CD4-positive, alpha-beta T cell treated with Interleukin-10 for 1 hour (primary cell): ENCODE results near the gene ABCA6.

ENCODE experiments used
- DNase-seq: peaks from one replicate; pipeline ENCODE4 v3.0.0-alpha.2; 2020

Gene ABCA6

DNA sequence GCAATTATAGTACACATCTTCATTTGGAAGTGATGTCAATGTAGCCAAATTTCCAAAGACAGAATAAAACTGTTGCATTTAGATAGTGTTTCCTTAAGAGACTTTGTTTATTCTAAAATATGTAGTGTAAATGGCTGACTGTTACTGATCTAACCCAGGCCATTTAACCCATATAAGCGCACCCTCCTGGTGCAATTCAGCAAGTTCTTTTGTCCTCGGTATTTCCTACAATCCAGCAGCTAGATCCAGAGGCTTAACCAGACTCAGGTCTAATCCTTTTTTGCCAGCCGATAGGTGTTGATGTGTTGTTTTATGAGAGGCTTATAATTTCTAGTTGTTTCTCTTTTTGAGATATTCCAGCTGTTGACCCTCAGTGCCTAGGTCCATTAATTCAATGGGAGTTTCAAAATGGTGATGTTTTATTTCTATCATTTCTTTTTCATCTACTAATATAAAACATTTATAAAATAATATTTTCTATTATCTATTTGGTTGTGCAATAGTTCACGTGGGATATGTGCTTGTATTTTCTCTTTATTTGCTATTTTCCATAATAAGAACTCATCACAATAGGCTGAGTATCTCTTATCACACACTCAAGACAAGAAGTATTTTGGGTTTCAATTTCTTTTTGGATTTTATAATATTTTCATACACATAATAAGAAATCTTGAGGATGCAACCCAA, 95.4 kb downstream of the ABCA6 start:
- DNase-seq: no peak

- no peak for DNase-seq
Measured at GRCh38 chr17:69045646-69046045, 96.0 kb downstream of the ABCA6 start.

DNA sequence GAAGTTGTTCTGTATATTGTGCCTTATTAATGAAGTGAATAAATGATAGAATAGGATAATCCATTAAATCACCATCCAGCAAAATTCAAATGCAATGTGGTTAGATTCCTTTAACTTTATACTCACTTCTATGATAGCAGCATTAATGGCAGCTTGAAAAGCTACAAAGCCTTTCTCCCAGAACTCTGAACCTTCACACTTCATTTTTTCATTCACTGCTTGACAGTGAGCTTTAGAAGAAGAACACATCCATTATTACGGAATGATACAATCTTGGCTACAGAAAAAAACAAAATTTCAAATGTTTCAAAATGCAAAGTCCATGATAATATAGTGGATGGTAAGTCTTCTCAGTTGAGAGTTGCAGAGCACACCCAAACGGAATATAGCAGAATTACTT, 97.3 kb downstream of the ABCA6 start:
- no peak for DNase-seq

GRCh38 chr17:69043098-69043734, 98.5 kb downstream of the ABCA6 start:
- no peak for DNase-seq

- no peak for DNase-seq
Measured at GRCh38 chr17:69042308-69042707, 99.4 kb downstream of the ABCA6 start.

DNA sequence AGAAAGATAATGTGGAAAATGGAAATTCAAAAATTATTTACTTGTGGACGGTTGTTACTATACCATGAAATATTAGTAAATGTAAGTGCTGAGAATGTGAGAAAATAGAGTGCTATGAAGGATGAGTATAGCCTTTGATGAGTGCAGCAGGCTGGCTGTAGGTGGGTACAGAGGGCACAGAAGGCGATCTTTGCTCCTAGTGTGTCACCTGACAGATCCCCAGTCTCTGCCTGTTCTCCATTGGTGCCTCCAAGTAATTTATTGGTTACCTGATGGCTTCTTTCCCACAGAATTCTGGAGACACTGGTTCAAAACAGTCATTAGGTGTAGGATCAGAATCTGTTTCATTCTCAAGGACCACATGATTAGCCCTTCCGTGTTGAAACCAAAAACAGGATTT, 109.9 kb downstream of the ABCA6 start:
- no peak for DNase-seq

GRCh38 chr17:69030169-69030568, 111.5 kb downstream of the ABCA6 start:
- no peak for DNase-seq
